CD4-positive, CD25-positive, alpha-beta regulatory T cell (primary cell): ENCODE results near the gene PRSS1. TPM values are rescaled to one million over a fixed set of nuclear protein-coding genes. Genes with fewer than 3 reads are reported as not detected.
A peak's percentile ranks its signal among the peaks of the same experiment; 100 is the strongest.
"Not testable (repeated sequence)": the region's sequence is repeated elsewhere in the genome, so short reads cannot be mapped to it uniquely, and the experiment has no call there.

ENCODE experiments used
- ATAC-seq, 2 donors: fragments of 150-1000 bp; cut with Tn5 transposase; one replicate each; pipeline ENCODE4 v1.10.0; 2021; ENCODE audit warnings: low read depth in 2 of 2, moderate number of reproducible peaks in 2 of 2, moderate library complexity in 1 of 2
- DNase-seq, 3 donors: peaks; one replicate each; pipeline versions ENCODE4 v3.0.0 to v3.0.0-alpha.2; 2012 to 2022; ENCODE audit warnings: mixed read lengths in 1 of 3
- H3K27ac ChIP-seq: one replicate; pipeline ENCODE4 v1.7.0; 2013; ENCODE audit warnings: mild to moderate bottlenecking, low read length; ENCODE audit not compliant: insufficient read depth, poor library complexity, severe bottlenecking
- H3K27me3 ChIP-seq: one replicate; pipeline ENCODE4 v1.7.0; 2013; ENCODE audit warnings: low read length; ENCODE audit not compliant: control insufficient read depth, insufficient read depth
- H3K36me3 ChIP-seq: one replicate; pipeline ENCODE4 v1.7.0; 2013; ENCODE audit warnings: mild to moderate bottlenecking, low read length, moderate library complexity; ENCODE audit not compliant: control insufficient read depth, insufficient read depth
- H3K4me1 ChIP-seq: 2 replicates; pipeline ENCODE4 v1.7.0; 2013; ENCODE audit warnings: mild to moderate bottlenecking, low read length; ENCODE audit not compliant: insufficient read depth, control insufficient read depth, poor library complexity, severe bottlenecking
- H3K4me3 ChIP-seq: one replicate; pipeline ENCODE4 v1.7.0; 2013; ENCODE audit warnings: low read depth, mild to moderate bottlenecking, low read length, moderate library complexity
- H3K9me3 ChIP-seq, 2 experiments: 1 replicate in 1 of 2; 2 replicates in 1 of 2; pipeline ENCODE4 v1.7.0; 2013; ENCODE audit warnings: low read length in 2 of 2, mild to moderate bottlenecking in 1 of 2, moderate library complexity in 1 of 2; ENCODE audit not compliant: control insufficient read depth in 2 of 2
- H3K27ac Mint-ChIP-seq, 3 donors: one replicate each; pipeline ENCODE4 v1.8.0; 2020 to 2022; ENCODE audit warnings: mild to moderate bottlenecking in 3 of 3, mixed read lengths in 3 of 3, moderate library complexity in 2 of 3
- H3K27me3 Mint-ChIP-seq: one replicate; pipeline ENCODE4 v1.8.0; 2022; ENCODE audit warnings: mild to moderate bottlenecking, mixed read lengths
- H3K36me3 Mint-ChIP-seq: one replicate; pipeline ENCODE4 v1.8.0; 2020; ENCODE audit warnings: mixed read lengths
- H3K4me1 Mint-ChIP-seq, 4 donors: one replicate each; pipeline ENCODE4 v1.8.0; 2020 to 2022; ENCODE audit warnings: mixed read lengths in 4 of 4, mild to moderate bottlenecking in 1 of 4
- H3K4me3 Mint-ChIP-seq, 4 donors: one replicate each; pipeline ENCODE4 v1.8.0; 2020 to 2022; ENCODE audit warnings: mild to moderate bottlenecking in 4 of 4, mixed read lengths in 4 of 4, moderate library complexity in 3 of 4
- H3K9me3 Mint-ChIP-seq, 7 donors: one replicate each; pipeline ENCODE4 v1.8.0; 2020 to 2022; ENCODE audit warnings: mixed read lengths in 7 of 7, mild to moderate bottlenecking in 3 of 7, moderate library complexity in 2 of 7
- polyA plus RNA-seq, 4 donors: library from polyadenylated mRNA; unstranded; fragments of 300-500 nt; fragmentation: Illumina TruSeq; gene quantifications; one replicate each; pipeline ENCODE4 v1.2.3, GENCODE V29; 2021
- total RNA-seq: library from RNA; stranded (reverse); gene quantifications from one replicate; pipeline ENCODE4 v1.2.3, GENCODE V29; 2022

PRSS1 gene
- total and polyA plus RNA-seq, 5 donors from 2014 or later: 0.49 TPM; not detected in 4

DNA sequence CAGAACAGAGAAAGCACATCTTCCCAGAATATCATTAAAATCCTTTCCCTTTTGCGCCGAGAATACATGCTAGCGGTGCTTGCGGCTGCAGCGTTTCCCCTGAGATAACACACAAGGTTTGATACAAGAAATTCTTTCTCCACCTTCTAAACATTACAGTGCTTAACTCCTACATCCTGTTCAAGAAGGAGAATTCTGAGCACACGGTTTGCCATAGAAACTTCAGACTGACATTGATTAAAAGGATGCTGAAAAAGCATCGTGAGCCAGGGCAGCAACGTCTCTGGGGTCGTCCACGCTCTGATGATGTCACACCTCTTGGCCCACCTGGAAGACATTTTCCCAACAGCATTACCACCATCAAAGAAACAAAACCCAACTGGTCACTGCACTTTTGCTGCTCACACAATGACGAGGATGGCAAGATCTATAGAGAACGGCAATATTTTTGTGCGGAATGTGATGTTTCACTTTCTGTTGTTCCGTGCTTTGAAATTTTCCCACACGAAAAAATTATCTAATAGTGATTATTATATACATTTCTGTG is 27.0 kb upstream of the PRSS1 start:
- Histone ChIP-seq H3K27ac (peak overlapping the region; percentile 74), H3K27me3 (no peaks in the 10 kb centered on the region), H3K36me3 (no peaks in the 10 kb centered on the region), H3K9me3 (no peaks in the 10 kb centered on the region), H3K4me3 (peak overlapping the region; percentile 83), H3K4me1 (no peaks in the 10 kb centered on the region)
- H3K36me3 Mint-ChIP-seq: no peaks in the 10 kb centered on the region
- no peaks in the 10 kb centered on the region for H3K27me3 Mint-ChIP-seq
- ATAC-seq: no peak
- peak overlapping the region; percentile 66 to 98 (median 98) for H3K27ac Mint-ChIP-seq
- H3K4me3 Mint-ChIP-seq: peak overlapping the region; percentile 91 to 97 (median 92)
- H3K4me1 Mint-ChIP-seq: peaks cover 6 to 45% (median 24%) of the 10 kb centered on the region in 4 donors
- H3K9me3 Mint-ChIP-seq: peaks cover 0 to under 1% (median 0%) of the 10 kb centered on the region in 7 donors
- DNase-seq: no peak

DNA sequence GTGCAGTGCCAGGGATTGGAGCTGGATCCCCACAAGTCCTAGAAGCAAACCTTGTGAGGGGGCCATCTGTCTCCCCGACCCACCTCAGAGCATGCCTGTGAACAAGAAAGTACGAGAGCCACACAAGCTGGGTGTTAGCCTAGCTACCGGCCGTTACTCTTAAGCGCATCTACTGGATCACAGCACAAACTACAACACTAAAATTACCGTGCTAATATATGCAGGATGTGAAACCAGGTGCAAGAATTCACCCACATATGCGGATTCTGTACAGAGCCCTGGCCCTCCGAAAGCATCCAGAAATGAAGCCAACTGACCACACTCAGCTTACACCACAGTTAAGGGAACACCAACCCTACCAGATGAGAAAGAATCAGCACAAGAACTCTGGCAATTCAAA is 16.0 kb upstream of the PRSS1 start:
- H3K4me1 Mint-ChIP-seq: no peaks in the 10 kb centered on the region

DNA sequence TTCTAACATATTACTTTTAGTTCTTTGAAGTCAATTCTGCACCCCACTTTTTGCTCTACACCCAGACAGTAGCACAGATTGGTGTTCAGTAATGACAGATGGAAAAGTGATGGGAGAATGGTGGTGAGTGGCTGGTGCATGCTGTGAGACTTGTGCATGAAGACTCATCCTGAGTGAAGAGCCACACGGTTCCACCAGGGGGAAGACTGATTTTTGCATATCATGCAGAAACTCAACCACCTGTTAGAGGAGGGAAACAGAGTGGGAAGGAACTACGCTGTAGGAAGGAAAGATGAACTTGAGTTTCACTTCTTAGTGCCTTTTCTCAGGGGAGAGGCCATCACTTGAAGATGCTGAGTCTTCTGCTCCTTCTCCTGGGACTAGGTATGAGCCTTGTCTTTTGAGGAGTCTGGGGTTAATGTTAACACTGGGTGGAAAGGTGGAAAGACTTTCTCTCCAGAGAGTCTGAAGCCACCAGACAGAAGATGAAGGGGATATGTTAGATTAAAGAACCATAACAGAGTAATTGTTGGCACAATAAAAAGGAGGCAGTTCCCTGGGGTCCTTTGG is 9.3 kb upstream of the PRSS1 start:
- no peaks in the 10 kb centered on the region for H3K4me1 ChIP-seq
- H3K27me3 ChIP-seq: no peaks in the 10 kb centered on the region
- Mint-ChIP-seq H3K9me3 (no peaks in the 10 kb centered on the region), H3K27me3 (peaks cover 5% of the 10 kb centered on the region), H3K27ac (peak overlapping the region in 2 of 3 donors; percentile 74 to 75), H3K4me1 (peaks cover 0 to 8% (median 3%) of the 10 kb centered on the region in 4 donors), H3K36me3 (no peaks in the 10 kb centered on the region), H3K4me3 (peak overlapping the region; percentile 28 to 86 (median 70))
- no peaks in the 10 kb centered on the region for H3K36me3 ChIP-seq
- DNase-seq (no peak), ATAC-seq (peak in 1 of 2 donors; percentile 55)
- no peaks in the 10 kb centered on the region for H3K9me3 ChIP-seq
- H3K27ac ChIP-seq: no peak overlapping the region
- H3K4me3 ChIP-seq: no peak overlapping the region

More for the DNA sequence above, 16.0 kb upstream of the PRSS1 start:
- ATAC-seq: no peak
- Mint-ChIP-seq H3K27ac (no peak overlapping the region), H3K4me3 (peak overlapping the region in 1 of 4 donors; percentile 57), H3K36me3 (no peaks in the 10 kb centered on the region), H3K9me3 (no peaks in the 10 kb centered on the region), H3K27me3 (peaks cover 5% of the 10 kb centered on the region)
- no peak for DNase-seq
- H3K4me1 ChIP-seq: no peaks in the 10 kb centered on the region
- H3K36me3 ChIP-seq: no peaks in the 10 kb centered on the region
- H3K4me3 ChIP-seq: no peak overlapping the region
- no peaks in the 10 kb centered on the region for H3K27me3 ChIP-seq
- H3K9me3 ChIP-seq: no peaks in the 10 kb centered on the region
- H3K27ac ChIP-seq: no peak overlapping the region

- H3K4me3 Mint-ChIP-seq: peak overlapping the region in 1 of 4 donors; percentile 55
- ATAC-seq (no peak), DNase-seq (no peak)
- Histone ChIP-seq H3K4me3 (no peak overlapping the region), H3K4me1 (no peaks in the 10 kb centered on the region), H3K27ac (no peak overlapping the region), H3K36me3 (no peaks in the 10 kb centered on the region), H3K27me3 (no peaks in the 10 kb centered on the region), H3K9me3 (no peaks in the 10 kb centered on the region)
- H3K27ac Mint-ChIP-seq: peak overlapping the region in 1 of 3 donors; percentile 65
- H3K36me3 Mint-ChIP-seq: no peaks in the 10 kb centered on the region
- H3K9me3 Mint-ChIP-seq: no peaks in the 10 kb centered on the region
- no peaks in the 10 kb centered on the region for H3K27me3 Mint-ChIP-seq
- H3K4me1 Mint-ChIP-seq: peaks cover 0 to 8% (median 3%) of the 10 kb centered on the region in 4 donors
Measured at GRCh38 chr7:142740786-142741185, 8.5 kb upstream of the PRSS1 start.

DNA sequence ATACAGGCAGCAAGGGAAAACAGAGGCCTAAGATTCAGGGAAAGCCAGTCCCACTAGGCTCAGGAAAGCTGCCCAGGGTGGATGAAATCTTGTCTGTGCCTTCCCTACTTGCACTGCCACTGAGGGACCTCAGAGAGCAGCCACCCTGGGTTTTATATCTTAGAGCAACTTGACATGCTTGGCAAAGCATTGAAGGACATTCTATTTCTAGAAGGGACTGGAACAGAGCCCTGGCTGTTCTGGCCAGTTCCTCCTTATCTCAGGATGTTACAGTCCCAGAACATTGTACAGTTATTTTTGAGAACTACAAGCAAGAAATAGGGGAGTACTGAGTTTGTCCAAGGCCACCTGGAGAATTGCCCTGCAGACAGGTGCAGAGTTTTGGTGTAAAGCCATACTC is 7.3 kb upstream of the PRSS1 start:
- not testable (repeated sequence) for H3K27me3 ChIP-seq, H3K36me3 ChIP-seq, H3K27ac ChIP-seq, H3K36me3 Mint-ChIP-seq, H3K4me1 ChIP-seq, H3K27me3 Mint-ChIP-seq, H3K4me3 ChIP-seq, DNase-seq, H3K9me3 ChIP-seq, ATAC-seq, H3K9me3 Mint-ChIP-seq, H3K4me1 Mint-ChIP-seq, H3K27ac Mint-ChIP-seq, H3K4me3 Mint-ChIP-seq

DNA sequence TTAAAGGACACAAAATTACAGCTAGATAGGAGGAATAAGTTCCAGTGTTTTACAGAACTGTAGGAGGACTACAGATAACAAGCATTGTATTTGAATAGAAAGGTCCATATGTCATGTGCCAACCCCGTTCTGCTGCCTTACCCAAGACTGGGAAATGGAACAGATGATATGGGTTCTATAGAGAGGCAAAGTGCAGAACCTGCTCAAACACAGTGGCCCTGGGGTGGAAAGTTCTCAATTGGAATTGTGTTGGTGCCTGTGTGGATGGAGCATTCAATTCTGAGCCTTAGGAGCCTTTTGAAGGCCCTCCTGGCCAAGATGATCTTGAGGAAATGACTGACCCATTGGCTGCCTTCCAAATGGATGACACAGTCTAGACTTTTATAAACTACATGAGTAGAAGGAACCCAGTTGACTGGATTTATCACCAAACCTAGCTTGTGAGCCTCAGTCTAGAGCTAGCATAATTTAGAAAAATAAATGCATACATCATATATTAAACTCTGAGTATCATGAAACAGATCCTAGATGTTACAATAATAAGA is 4.1 kb upstream of the PRSS1 start:
- ATAC-seq (no peak), DNase-seq (no peak)
- no peaks in the 10 kb centered on the region for H3K36me3 Mint-ChIP-seq
- no peaks in the 10 kb centered on the region for H3K27me3 Mint-ChIP-seq
- H3K9me3 Mint-ChIP-seq: no peaks in the 10 kb centered on the region
- no peak overlapping the region for H3K4me3 Mint-ChIP-seq
- H3K4me1 ChIP-seq: no peaks in the 10 kb centered on the region
- H3K27ac ChIP-seq: no peak overlapping the region
- no peak overlapping the region for H3K27ac Mint-ChIP-seq
- no peak overlapping the region for H3K4me3 ChIP-seq
- no peaks in the 10 kb centered on the region for H3K9me3 ChIP-seq
- no peaks in the 10 kb centered on the region for H3K36me3 ChIP-seq
- H3K27me3 ChIP-seq: no peaks in the 10 kb centered on the region
- peaks cover 0 to under 1% (median 0%) of the 10 kb centered on the region in 4 donors for H3K4me1 Mint-ChIP-seq

- no peaks in the 10 kb centered on the region for H3K36me3 Mint-ChIP-seq
- no peak for DNase-seq
- no peak for ATAC-seq
- no peaks in the 10 kb centered on the region for H3K36me3 ChIP-seq
- no peak overlapping the region for H3K4me3 Mint-ChIP-seq
- no peak overlapping the region for H3K27ac ChIP-seq
- no peak overlapping the region for H3K27ac Mint-ChIP-seq
- H3K27me3 ChIP-seq: no peaks in the 10 kb centered on the region
- no peaks in the 10 kb centered on the region for H3K4me1 ChIP-seq
- no peak overlapping the region for H3K4me3 ChIP-seq
- no peaks in the 10 kb centered on the region for H3K9me3 ChIP-seq
- H3K27me3 Mint-ChIP-seq: no peaks in the 10 kb centered on the region
- no peaks in the 10 kb centered on the region for H3K4me1 Mint-ChIP-seq
- no peaks in the 10 kb centered on the region for H3K9me3 Mint-ChIP-seq
Measured at GRCh38 chr7:142745745-142746144, 3.5 kb upstream of the PRSS1 start.

DNA sequence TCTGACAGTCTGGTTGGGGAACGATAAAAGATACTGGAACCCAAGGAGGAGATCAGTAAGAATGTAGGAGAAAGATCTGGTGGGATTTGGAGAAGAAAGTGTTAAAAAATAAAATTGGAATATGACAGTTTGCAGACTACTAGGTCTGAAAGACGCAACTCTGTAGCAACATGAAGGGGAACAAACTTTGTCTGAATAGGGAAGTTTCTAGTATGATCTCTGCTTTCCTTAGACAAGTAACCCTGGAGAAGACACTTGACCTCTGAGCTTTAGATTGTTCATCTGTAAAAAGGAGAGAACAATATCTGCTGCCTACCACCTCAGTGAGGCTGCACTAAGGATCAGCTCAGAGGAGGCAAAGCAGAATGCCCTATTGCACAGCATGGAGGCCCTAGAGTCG is 3.0 kb upstream of the PRSS1 start:
- Mint-ChIP-seq H3K27me3 (no peaks in the 10 kb centered on the region), H3K4me1 (no peaks in the 10 kb centered on the region), H3K4me3 (no peak overlapping the region), H3K27ac (no peak overlapping the region), H3K36me3 (no peaks in the 10 kb centered on the region), H3K9me3 (no peaks in the 10 kb centered on the region)
- Histone ChIP-seq H3K9me3 (no peaks in the 10 kb centered on the region), H3K27ac (no peak overlapping the region), H3K4me1 (no peaks in the 10 kb centered on the region), H3K36me3 (no peaks in the 10 kb centered on the region), H3K4me3 (no peak overlapping the region), H3K27me3 (no peaks in the 10 kb centered on the region)
- ATAC-seq: no peak
- no peak for DNase-seq
